HG03558 (cell line): ENCODE data around the gene ANKRD13C.
A peak's percentile ranks its signal among the peaks of the same experiment; 100 is the strongest.
"Not testable (repeated sequence)": the region's sequence is repeated elsewhere in the genome, so short reads cannot be mapped to it uniquely, and the experiment has no call there.

Experiments used
- ATAC-seq: cut with Tn5 transposase; IDR thresholded peaks from one replicate; pipeline ENCODE4 v1.9.1; 2021; ENCODE audit warnings: moderate number of reproducible peaks; ENCODE audit not compliant: unreplicated experiment; ENCODE audit errors: extremely low read depth

Gene ANKRD13C, protein sequence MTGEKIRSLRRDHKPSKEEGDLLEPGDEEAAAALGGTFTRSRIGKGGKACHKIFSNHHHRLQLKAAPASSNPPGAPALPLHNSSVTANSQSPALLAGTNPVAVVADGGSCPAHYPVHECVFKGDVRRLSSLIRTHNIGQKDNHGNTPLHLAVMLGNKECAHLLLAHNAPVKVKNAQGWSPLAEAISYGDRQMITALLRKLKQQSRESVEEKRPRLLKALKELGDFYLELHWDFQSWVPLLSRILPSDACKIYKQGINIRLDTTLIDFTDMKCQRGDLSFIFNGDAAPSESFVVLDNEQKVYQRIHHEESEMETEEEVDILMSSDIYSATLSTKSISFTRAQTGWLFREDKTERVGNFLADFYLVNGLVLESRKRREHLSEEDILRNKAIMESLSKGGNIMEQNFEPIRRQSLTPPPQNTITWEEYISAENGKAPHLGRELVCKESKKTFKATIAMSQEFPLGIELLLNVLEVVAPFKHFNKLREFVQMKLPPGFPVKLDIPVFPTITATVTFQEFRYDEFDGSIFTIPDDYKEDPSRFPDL

DNA sequence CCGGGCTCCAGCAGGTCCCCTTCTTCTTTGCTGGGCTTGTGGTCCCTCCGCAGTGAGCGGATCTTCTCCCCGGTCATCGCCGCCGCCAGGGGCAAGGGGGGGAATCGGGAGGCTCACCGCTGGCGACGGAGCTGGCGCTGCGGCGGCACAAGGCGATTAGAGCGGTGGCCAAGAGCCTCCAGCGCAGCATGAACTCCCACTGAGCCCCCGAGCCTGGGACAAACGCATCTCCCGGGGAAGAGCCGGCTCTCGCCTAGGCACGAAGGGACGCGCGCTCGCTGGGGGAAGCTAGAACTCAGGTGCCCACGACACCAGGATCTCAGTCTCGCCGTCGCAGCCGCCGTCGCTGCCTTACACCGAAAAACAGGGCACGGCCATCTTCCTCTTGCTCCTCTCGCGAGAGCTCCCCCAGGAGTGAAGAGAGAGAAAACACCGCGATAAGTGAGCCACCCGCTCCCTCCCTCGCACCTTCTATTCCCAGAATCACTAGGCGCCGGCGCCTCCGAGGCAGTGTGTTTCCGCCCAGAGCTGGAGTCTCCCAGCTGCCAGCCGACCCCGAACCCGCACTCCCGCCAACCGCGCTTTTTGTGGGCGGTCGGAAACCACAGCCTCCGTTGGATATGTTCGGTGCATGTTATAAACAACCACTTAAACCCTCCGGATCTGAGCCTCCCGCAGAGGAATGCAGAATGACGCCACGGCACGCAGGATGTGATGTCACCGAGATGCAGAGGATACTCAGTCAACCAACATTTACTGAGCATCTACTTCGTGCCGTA is at the start of gene ANKRD13C:
TSS of gene ANKRD13C (minus strand) at position 391 of the 779 bp plus-strand sequence. CDS start at position 77, 314 bp downstream.
- peak; percentile 76 for ATAC-seq

DNA sequence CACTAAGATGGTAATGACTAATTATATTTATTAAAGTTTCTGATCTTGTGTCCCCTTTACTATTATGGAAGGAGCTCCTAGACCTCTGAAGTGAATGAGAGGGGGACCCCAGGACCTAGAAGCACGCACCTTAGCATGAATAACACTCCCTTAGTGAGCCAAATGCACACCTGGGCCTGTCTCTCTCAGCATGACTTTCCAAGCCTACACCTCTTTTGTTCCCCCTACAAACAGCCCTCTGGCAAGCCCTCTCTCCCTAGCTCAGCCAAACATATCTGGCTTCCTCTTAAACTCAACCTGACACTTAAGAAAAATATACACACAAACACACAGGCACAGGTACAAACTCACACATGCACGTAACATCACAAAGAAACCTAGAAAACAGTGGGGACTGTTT is 49.2 kb upstream of the ANKRD13C start:
- ATAC-seq = no peak

DNA sequence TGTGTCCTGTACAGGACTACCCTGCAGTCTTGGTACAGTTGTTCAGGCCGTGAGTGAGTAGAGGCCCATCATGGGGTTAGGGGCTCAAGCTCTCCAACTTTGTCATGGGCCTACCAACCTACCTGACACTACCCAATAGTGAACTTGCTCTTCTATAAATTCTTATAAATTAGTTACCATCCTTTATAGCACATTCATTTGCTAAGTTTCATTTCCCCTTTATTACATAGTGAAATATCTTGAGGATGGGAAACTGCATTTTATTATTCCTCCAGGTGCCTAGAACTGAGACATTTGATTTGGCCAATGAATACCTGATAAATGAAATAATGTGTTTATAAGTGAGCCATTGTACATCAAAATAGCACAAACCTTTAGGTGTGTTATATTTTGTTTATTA is 47.5 kb upstream of the ANKRD13C start:
- ATAC-seq = no peak

DNA sequence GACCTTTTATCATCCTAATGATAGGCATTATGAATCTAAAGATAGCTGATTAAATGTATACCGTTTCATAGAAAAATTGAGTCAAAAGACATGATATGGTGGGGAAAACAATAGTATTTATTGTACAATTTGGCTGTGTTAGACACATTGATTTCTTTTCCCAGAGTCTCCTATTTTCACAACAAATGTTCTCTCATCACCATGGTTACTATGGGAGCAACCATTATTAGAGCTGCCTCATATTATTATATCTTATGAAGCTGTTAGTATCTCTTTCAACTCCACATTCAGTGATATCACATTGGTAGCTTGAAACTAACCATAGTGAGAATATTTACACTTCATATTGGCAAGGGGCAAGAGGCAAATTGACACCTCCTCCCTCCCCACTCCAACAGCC is 45.8 kb upstream of the ANKRD13C start:
- ATAC-seq = no peak

DNA sequence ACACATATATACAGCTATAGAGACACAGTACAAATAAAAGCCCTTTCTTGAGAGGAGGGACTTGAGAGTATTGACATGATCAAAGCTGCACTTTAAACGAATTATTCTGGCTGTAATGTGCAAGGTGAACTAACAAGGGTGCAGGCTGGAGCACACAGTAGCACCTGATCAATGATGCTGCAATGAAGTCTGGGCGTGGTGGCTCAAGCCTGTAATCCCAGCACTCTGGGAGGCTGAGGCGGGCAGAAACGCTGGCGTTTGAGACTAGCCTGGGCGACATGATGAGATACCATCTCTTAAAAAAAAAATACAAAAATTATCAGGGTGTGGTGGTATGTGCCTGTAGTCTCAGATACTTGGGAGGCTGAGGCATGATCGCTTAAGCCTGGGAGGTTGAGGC is 42.5 kb upstream of the ANKRD13C start:
- no peak for ATAC-seq

DNA sequence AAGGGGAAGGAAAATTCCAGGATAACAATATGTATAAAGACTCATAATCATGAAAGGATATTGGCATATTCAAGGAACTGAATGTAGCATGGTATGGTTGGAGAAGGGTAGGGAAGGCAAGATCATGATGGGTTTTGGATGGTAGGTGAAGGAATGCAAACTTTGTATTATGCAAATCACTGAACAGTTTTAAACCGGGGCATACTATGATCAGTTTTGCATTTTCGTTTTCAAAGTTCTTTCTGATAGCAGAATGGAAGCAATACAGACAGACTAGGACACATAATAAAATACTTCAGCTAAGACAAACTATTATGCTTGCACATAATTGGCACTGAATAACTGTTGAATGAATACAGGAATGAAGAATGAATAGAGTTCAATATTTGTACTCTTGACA is 42.1 kb upstream of the ANKRD13C start:
- no peak for ATAC-seq

DNA sequence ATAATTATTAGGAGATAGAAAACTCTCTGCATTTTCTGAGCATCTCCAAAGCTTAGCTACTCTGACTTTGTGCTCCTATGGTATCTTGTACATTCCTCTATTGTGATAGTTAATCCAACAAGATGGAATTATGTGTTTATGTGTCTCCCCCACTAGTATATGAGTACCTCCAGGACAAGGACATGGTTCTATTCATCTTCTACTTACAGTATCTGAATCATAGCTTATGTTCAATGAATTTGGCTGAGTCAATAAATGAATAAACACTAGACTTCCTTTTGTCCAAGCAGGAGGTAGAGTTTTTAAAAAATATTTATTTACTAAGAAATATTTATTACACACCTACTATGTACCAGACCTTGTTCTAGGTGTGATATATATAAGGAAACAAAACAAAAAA is 38.1 kb upstream of the ANKRD13C start:
- no peak for ATAC-seq

DNA sequence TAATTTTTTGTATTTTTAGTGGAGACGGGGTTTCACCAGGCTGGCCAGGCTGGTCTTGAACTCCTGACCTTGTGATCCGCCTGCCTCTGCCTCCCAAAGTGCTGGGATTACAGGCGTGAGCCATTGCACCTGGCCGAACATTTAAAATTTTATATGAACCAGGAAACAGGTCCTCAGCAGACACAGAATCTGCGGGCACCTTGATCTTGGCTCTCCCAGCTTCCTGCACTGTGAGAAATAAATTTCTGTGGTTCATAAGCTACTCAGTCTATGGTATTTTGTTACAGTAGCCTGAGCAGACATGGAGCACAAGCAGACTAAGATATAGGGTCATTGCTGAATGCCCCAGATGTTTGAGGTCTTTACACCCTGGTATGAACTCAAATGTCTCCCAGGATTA is 33.0 kb upstream of the ANKRD13C start:
- no peak for ATAC-seq

DNA sequence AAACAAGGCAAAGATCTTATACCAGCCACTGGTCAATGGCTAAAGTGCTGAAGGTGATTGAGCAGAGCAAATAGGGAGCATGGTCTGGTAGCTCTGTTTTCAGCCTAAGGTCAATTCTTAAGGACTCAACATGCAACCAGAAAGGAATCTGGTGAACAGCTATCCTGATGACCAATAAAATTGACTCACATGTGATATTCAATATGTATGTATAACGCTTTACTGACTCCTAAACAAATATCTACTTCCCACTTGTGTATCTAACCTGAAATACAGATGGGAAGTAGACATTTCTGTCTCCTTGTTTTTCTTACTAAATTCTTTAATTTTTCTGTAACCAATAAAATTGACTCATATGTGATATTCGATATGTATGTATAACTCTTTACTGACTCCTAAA is 31.6 kb upstream of the ANKRD13C start:
- ATAC-seq = no peak

DNA sequence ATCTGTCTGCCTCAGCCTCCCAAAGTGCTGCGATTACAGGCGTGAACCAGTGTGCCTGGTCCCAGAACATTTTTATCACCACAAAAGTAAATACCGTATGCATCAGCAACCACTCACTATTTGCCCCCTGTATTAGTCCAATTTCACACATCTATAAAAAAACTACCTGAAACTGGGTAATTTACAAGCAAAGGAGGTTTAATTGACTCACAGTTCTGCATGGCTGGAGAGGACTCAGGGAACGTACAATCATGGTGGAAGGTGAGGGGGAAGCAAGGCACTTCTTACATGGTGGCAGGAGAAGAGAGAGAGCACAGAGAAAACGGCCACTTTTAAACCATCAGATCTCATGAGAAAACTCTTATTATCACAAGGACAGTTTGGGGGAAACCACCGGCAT is 31.0 kb upstream of the ANKRD13C start:
- ATAC-seq = no peak

DNA sequence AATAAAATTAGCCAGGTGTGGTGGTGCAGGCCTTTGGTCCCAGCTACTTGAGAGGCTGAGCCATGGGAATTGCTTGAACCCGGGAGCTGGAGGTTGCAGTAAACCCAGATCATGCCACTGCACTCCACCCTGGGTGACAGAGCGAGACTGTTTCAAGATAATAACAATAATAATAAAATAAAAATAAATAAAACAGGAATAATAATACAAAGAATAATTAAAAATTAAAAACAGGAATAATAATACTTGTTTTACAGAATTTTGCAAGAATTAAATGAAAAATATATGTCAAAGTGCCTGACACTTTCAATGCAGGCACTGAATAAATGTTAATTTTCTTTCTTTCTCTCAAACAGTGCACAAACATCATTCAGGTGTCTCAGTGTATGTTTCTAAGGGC is 30.0 kb upstream of the ANKRD13C start:
- ATAC-seq = no peak

DNA sequence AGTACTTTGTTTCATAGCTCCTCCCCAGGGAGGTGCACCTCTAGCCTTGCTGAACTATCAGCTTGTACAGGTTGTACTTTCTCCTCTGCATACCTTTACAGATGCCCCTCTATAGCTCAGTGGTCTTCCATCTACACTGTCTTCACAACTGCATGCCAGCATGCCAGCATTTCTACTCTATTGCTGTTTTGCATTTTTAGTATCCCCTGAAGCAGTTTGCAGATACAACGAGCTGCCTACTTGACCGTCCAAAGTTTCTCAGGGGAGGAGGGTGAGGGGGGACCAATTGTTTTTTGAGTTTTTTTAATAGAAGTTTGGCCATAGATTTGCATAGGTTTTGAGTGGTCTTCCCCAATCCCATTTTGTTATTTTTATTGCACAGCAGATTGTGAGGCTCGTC is 29.0 kb upstream of the ANKRD13C start:
- no peak for ATAC-seq

DNA sequence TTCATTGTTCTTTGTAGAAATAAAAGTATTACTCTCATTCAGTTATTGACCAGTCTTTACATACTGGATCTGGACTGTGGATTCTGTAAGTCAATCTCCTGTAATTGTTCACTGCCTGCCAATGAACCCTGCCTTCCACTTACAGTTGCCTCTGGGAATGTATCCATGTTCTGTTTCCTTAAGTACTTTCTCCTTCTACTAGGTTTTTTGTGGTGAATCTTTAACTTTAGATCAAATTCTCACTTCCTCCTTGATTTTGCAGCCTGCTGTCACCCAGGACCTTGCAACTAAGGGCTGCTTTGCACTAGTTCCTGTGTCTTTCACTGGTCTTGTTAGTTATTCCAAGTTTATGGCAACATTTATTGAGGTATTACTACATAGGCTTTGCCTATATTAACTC is 28.2 kb upstream of the ANKRD13C start:
- no peak for ATAC-seq

DNA sequence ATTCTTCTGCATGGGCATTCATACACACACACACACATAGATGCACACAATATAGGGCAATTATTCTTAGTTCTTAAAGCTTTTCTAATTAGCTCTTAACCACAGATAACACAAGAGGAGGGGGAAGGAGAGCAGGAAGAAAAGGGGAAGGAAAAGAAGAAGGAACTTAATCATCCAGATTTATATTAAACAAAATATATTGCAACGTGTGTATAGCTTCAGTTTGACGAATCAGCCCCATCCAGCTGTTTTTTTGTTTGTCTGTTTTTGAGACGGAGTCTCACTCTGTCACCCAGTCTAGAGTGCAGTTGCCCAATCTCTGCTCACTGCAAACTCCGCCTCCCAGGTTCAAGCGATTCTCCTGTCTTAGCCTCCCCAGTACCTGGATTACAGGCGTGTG is 21.7 kb upstream of the ANKRD13C start:
- no peak for ATAC-seq

DNA sequence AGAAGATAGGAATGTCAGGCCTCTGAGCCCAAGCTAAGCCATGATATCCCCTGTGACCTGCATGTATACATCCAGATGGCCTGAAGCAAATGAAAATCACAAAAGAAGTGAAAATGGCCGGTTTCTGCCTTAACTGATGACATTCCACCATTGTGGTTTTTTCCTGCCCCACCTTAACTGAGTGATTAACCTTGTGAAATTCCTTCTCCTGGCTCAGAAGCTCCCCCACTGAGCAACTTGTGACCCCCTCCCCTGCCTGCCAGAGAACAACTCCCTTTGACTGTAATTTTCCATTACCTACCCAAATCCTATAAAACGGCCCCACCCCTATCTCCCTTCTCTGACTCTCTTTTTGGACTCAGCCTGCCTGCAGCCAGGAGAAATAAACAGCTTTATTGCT is 19.1 kb upstream of the ANKRD13C start:
- ATAC-seq = not testable (repeated sequence)

DNA sequence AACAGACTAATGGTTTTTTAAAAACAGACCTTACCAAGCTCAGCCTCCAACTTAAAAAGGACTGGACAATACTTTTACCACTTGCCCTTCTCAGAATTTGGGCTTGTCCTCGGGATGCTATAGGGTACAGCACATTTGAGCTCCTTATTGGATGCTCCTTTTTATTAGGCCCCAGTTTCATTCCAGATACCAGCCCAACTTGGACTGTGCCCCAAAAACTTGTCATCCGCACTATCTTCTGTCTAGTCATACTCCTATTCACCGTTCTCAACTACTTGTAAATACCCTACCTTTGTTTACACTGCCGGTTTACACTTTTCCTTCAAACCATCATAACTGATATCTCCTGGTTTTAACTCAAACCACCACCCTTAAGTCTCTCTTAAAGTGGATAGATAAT is 17.9 kb upstream of the ANKRD13C start:
- ATAC-seq = no peak

DNA sequence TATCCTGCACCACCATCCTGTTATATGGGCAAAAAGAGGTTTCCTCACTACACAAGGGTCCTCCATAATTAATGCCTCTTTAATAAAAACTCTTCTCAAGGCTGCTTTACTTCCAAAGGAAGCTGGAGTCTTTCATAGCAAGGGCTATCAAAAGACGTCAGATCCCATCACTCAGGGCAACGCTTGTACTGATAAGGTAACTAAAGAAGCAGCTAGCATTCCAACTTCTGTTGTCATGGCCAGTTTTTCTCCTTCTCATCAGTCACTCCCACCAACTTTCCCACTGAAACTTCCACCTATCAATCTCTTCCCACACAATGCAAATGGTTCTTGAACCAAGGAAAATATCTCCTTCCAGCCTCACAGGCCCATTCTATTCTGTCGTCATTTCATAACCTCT is 17.1 kb upstream of the ANKRD13C start:
- ATAC-seq = not testable (repeated sequence)

DNA sequence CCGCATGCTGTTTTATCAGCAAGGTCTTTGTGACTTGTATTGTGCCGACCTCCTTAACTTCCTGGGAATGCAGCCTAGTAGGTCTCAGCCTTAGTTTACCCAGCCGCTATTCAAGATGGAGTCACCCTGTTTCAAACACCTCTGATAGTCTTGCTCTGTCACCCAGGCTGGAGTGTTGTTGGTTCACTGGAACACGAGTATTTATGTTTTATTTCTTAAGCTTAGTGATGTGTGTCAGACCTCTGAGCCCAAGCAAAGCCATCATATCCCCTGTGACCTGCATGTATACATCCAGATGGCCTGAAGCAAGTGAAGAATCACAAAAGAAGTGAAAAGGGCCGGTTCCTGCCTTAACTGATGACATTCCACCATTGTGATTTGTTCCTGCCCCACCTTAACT is 12.9 kb upstream of the ANKRD13C start:
- ATAC-seq = not testable (repeated sequence)

DNA sequence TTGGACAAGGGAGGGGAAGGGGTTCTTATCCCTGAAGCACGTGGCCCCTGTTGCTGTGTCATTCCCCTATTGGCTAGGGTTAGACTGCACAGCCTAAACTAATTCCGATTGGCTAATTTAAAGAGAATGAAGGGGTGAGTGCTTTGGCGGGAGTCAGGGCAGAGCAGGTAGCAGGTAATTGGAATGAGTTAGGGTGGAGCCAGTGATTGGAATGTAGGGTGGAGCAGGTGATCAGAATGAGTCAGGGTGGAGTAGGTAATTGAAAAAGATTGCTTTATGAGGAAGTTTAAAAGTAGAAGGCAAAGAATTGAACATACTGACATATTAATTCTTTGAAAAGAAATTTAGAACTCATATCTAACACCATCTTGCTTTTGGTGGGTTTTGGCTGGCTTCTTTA is 12.5 kb upstream of the ANKRD13C start:
- ATAC-seq = not testable (repeated sequence)

DNA sequence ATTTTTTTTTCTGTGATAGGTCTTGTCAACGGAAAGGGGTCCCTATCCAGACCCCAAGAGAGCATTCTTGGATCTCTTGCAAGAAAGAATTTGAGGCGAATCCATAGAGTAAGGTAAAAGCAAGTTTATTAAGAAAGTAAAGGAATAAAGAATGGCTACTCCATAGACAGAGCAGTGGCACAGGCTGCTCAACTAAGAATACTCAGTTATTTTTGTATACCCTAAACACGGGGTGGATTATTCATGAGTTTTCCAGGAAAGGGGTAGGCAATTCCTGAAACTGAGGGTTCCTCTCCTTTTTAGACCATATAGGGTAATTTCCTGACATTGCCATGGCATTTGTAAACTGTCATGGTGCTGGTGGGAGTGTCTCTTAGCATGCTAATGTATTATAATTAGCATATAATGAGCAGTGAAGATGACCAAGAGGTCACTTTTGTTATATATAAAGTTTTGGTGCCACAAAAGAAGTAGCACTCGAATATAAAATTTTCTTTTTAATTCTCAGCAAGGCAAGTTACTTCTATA is 12.0 kb upstream of the ANKRD13C start:
- not testable (repeated sequence) for ATAC-seq

DNA sequence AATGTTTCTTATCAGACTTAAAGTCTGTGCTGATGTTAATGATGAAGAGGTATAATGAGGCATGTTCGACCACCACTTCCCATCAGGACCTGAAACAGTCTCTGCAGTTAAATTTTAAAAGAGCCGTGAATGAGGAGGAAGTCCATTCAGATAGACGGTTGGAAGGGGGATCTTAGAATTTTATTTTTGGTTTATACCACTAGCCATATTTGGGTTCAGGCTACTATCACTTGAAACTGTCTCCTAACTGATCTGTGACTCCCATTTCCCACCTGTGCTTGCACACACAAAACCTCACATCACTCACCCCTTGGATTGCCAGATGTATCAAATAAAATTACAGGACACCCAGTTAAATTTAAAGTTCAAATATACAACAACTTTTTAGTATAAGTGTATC is 9.9 kb upstream of the ANKRD13C start:
- ATAC-seq = no peak
